Measurements from ENCODE around the gene TOX2.

GRCh38 chr20:43921227-43921780 lies 6.7 kb downstream of the TOX2 start:
- TF ChIP-seq CTCF (IDR thresholded peaks at IDR 0.05) (no peak), POLR2A (IDR thresholded peaks at IDR 0.05) (no peak)

Data from prostate gland (tissue), 2 donors.